Esophagus squamous epithelium (tissue), 5 donors: Measurements from ENCODE around the gene MTMR3. TPM values are rescaled to one million over a fixed set of nuclear protein-coding genes. Genes with fewer than 3 reads are reported as not detected.

Source experiments
- DNase-seq: peaks from one replicate; lab custom pipeline; 2025; lab: John Stamatoyannopoulos, UW
- H3K27ac ChIP-seq, 4 donors: fragments of 200-600 bp; sonication (generic); one replicate each; pipeline ENCODE4 v1.5.1; 2016 to 2019; ENCODE audit warnings: mild to moderate bottlenecking in 1 of 4
- H3K27me3 ChIP-seq, 4 donors: fragments of 200-600 bp; sonication (generic); 1 replicate in 3 of 4; 2 replicates in 1 of 4; pipeline versions ENCODE4 v1.5.1 to v1.6.0; 2017 to 2021; ENCODE audit warnings: antibody characterized with exemption in 1 of 4
- H3K36me3 ChIP-seq, 3 donors: fragments of 200-600 bp; sonication (generic); one replicate each; pipeline ENCODE4 v1.5.1; 2016 to 2019
- H3K4me1 ChIP-seq, 3 donors: fragments of 200-600 bp; sonication (generic); one replicate each; pipeline ENCODE4 v1.5.1; 2017 to 2019
- H3K4me3 ChIP-seq, 4 donors: fragments of 200-600 bp; sonication (generic); 1 replicate in 3 of 4; 2 replicates in 1 of 4; pipeline ENCODE4 v1.5.1; 2016 to 2019; ENCODE audit warnings: mild to moderate bottlenecking in 2 of 4, moderate library complexity in 1 of 4
- H3K9me3 ChIP-seq, 3 donors: fragments of 200-600 bp; sonication (generic); one replicate each; pipeline ENCODE4 v1.5.1; 2016 to 2019
- POLR2A ChIP-seq, 4 donors: fragments of 450-650 bp; IDR thresholded peaks; one replicate each; pipeline ENCODE4 v1.6.1; 2017; ENCODE audit warnings: antibody characterized with exemption in 4 of 4, mild to moderate bottlenecking in 4 of 4, moderate library complexity in 3 of 4
- WGBS, 2 donors: methylation state at CpG; one replicate each; pipeline ENCODE4 v1.1.5; 2018; 5-methylcytosine and 5-hydroxymethylcytosine counted together
- intact Hi-C: fragments of 100-400 bp; cut with DNase I; formaldehyde crosslinking; loops from one replicate; pipeline ENCODE4 v1.15.0; 2022
- total RNA-seq, 4 donors: library from RNA; depleted of rRNA; stranded (reverse); fragments of >200 nt; gene quantifications; one replicate each; pipeline ENCODE4 v1.1.0, GENCODE V29; 2016
- TF ChIP-seq, protein P1 (sequence below), 6 experiments: fragments of 450-650 bp in 4 of 6; fragments of 200-600 bp in 2 of 6; sonication (generic) in 2 of 6; IDR thresholded peaks; one replicate each; pipeline ENCODE4 v1.5.1; 2016 to 2019; ENCODE audit warnings: antibody characterized with exemption in 6 of 6, mild to moderate bottlenecking in 4 of 6, moderate library complexity in 4 of 6
- donor health status: DM: yes; HTN: yes; CAD: no.

MTMR3 gene
- total RNA-seq, 4 donors from 2014 or later, result 34.9 to 63.1 (median 38.4) TPM

DNA sequence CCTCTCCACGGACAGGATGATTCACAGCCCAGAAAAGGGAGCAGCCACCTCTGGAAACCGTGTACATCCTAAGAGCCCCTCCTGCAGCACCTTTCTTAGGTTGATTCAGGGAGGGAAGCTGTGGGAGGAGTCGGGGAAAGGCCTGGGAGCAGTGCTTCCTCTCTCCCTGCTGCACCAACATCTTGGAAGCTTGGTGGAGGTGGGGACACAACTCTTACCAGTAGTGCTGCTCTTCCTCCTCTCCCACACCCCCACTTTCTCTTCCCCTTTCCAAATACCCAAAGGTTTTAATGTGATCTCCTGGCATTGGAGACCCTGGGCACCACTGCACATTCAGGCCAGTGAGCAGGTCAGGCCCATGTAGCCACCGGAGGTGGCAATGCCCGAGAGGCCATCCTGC lies 150.9 kb downstream of the MTMR3 start:
- Histone ChIP-seq H3K27me3 (no peaks in the 10 kb centered on the region), H3K36me3 (peaks cover 0 to 29% (median 0%) of the 10 kb centered on the region in 3 donors), H3K4me1 (peaks cover 0 to 31% (median 0%) of the 10 kb centered on the region in 3 donors), H3K27ac (no peak overlapping the region), H3K9me3 (no peaks in the 10 kb centered on the region), H3K4me3 (no peak overlapping the region)
- no peak for DNase-seq
- TF ChIP-seq, protein P1, sequence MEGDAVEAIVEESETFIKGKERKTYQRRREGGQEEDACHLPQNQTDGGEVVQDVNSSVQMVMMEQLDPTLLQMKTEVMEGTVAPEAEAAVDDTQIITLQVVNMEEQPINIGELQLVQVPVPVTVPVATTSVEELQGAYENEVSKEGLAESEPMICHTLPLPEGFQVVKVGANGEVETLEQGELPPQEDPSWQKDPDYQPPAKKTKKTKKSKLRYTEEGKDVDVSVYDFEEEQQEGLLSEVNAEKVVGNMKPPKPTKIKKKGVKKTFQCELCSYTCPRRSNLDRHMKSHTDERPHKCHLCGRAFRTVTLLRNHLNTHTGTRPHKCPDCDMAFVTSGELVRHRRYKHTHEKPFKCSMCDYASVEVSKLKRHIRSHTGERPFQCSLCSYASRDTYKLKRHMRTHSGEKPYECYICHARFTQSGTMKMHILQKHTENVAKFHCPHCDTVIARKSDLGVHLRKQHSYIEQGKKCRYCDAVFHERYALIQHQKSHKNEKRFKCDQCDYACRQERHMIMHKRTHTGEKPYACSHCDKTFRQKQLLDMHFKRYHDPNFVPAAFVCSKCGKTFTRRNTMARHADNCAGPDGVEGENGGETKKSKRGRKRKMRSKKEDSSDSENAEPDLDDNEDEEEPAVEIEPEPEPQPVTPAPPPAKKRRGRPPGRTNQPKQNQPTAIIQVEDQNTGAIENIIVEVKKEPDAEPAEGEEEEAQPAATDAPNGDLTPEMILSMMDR (IDR thresholded peaks at IDR 0.05), result no peak
- no peak for TF ChIP-seq POLR2A (IDR thresholded peaks at IDR 0.05)
- WGBS, 2 donors, result 54 to 78% methylated on average over 2 to 4 of the region's 5 CpGs
- intact Hi-C loops, result no loop called here

DNA sequence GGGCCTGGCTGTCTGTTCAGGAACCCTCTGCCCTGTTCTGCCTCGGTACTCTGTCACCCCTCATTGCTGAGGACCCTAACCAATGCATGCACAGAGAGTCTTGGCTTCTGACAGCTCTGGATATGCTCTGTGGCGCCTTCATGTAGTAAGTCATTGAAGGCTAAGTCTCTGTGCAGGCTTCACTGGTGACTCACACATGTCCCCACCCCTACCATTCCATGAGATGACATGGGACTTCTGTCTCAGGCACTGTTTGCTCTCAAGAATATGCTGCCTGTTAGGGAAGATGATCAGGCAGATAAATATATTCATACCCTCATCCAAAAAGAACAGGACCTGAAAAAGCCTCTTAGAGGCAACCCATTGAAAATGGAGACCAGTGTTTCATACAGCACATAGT lies 153.7 kb downstream of the MTMR3 start:
- Histone ChIP-seq H3K4me1 (peaks cover 0 to 38% (median 0%) of the 10 kb centered on the region in 3 donors), H3K27me3 (no peaks in the 10 kb centered on the region), H3K9me3 (no peaks in the 10 kb centered on the region), H3K4me3 (no peak overlapping the region), H3K27ac (peak overlapping the region in 3 of 4 donors; percentile 11 to 78 (median 55)), H3K36me3 (peaks cover 0 to 10% (median 0%) of the 10 kb centered on the region in 3 donors)
- intact Hi-C loops, result no loop called here
- WGBS, 2 donors, result 60% methylated on average over 1 of the region's 2 CpGs; no CpG with 5 or more reads in 1 of the 2 donors
- no peak for DNase-seq
- TF ChIP-seq, protein P1 (IDR thresholded peaks at IDR 0.05), result no peak
- TF ChIP-seq POLR2A (IDR thresholded peaks at IDR 0.05), result no peak

DNA sequence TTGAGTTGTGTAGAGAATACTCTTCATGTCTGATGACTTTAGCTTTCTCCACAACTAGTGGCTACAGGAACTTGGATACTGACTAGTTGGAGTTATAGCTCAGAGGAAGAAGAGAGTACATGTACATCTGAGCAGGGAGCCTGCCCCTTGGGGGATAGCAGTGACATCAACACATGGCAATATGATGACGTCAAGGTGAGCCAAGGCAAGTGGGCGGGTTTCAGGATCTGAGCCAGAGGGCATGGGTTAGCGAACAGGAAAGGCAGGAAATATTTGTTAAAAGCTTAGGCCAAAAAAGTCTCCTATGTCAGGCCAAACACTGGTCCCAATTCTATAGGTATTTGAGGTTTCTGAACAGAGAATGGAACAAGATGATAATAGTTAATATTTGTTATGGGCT lies 155.2 kb downstream of the MTMR3 start:
- DNase-seq, result no peak
- TF ChIP-seq POLR2A (IDR thresholded peaks at IDR 0.05), result no peak
- TF ChIP-seq, protein P1 (IDR thresholded peaks at IDR 0.05), result no peak

DNA sequence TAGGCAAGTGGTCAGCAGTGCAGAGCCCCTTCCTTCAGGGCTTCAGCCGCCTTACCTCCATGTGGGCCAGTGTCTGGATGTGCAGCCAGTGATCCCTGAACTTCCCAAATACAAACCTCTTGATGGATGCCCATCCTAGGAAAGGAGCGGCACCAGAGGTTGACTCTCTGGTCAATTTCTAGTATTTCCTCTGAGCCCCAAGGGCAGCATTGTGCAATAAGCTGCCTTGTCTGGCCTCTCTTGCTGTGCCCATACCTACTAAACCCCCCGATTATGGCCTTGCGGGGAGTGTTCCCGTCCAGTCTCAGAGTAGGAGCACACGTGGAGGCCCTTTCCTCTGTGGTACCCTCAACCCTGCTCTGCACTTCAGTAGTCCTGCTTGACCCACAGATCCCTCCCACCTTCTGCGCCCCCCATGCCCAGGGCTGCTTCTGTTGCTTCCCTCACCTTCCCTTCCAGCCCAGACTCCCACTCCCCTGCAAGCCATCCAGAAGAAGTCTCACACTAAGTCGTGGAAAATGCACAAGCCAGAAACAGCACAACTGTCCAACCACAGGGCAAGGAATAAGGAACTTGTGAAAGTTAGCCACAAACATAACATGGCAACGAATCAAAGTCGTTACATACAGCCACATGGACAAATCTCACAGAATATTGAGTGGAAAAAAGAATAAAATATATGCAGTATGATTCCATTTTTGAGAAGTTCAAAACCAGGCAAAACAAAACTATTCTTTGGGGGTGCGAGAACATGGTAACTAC lies 157.7 kb downstream of the MTMR3 start:
- Histone ChIP-seq H3K36me3 (no peaks in the 10 kb centered on the region), H3K9me3 (no peaks in the 10 kb centered on the region), H3K4me1 (peaks cover 3 to 61% (median 13%) of the 10 kb centered on the region in 3 donors), H3K4me3 (no peak overlapping the region), H3K27ac (no peak overlapping the region), H3K27me3 (no peaks in the 10 kb centered on the region)
- WGBS, 2 donors, result 79 to 82% methylated on average over 8 to 10 of the region's 11 CpGs
- intact Hi-C loops, result no loop called here
- TF ChIP-seq POLR2A (IDR thresholded peaks at IDR 0.05), result no peak
- DNase-seq, result no peak

More for the DNA sequence above, 155.2 kb downstream of the MTMR3 start:
- WGBS, 2 donors, result 31 to 61% methylated on average over 3 of the region's 3 CpGs
- Histone ChIP-seq H3K27ac (peak overlapping the region; percentile 10 to 78 (median 50)), H3K4me1 (peaks cover 0 to 39% (median 0%) of the 10 kb centered on the region in 3 donors), H3K36me3 (peaks cover 0 to 2% (median 0%) of the 10 kb centered on the region in 3 donors), H3K9me3 (no peaks in the 10 kb centered on the region), H3K4me3 (no peak overlapping the region), H3K27me3 (no peaks in the 10 kb centered on the region)
- intact Hi-C loops, result no loop called here

DNA sequence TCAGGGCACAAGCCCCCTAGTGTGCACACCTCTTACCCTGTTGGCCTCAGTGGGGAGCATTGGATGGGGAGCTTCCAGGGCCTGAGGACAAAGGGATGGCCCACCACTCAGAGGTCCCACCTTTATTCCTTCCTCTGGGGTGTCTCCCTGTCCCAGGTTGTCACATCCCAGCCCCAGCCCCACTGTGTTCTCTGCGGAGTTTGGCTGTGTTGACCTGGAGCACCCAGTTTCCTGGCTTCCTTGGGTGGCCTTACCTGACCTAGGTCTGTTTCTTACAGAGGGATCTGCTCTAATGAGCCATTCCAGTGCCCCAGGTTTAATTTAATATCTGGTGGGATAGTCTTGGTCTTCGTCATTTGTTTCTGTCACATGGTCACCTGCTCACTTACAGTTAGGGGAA lies 158.5 kb downstream of the MTMR3 start:
- TF ChIP-seq, protein P1 (IDR thresholded peaks at IDR 0.05), result no peak
- TF ChIP-seq POLR2A (IDR thresholded peaks at IDR 0.05), result no peak
- Histone ChIP-seq H3K27me3 (no peaks in the 10 kb centered on the region), H3K27ac (no peak overlapping the region), H3K36me3 (no peaks in the 10 kb centered on the region), H3K4me3 (no peak overlapping the region), H3K9me3 (no peaks in the 10 kb centered on the region), H3K4me1 (peaks cover 3 to 54% (median 13%) of the 10 kb centered on the region in 3 donors)
- DNase-seq, result no peak
- WGBS, 2 donors, result 80% methylated on average over 2 of the region's 2 CpGs; no CpG with 5 or more reads in 1 of the 2 donors
- intact Hi-C loops, result no loop called here
